Astrocyte (in vitro differentiated cells and primary cell): ENCODE results near the gene BICDL2. TPM values are rescaled to one million over a fixed set of nuclear protein-coding genes. Genes with fewer than 3 reads are reported as not detected.
"Not testable (repeated sequence)": the region's sequence is repeated elsewhere in the genome, so short reads cannot be mapped to it uniquely, and the experiment has no call there.

Experiments
- DNase-seq: peaks from one replicate; pipeline ENCODE4 v3.0.0-alpha.2; 2010; ENCODE audit warnings: low read depth
- FAIRE-seq: peaks from 2 replicates; lab custom pipeline; 2011; peaks lifted over from hg19 to GRCh38; lab: Jason Lieb, UNC
- H2AFZ ChIP-seq: 2 replicates; pipeline ENCODE4 v1.6.0; 2012; ENCODE audit warnings: low read depth, low read length, inconsistent platforms
- H3K27ac ChIP-seq: 2 replicates; pipeline ENCODE4 v1.5.1; 2011; ENCODE audit warnings: low read depth, low read length, inconsistent platforms
- H3K27me3 ChIP-seq: 2 replicates; pipeline ENCODE4 v1.6.0; 2011; ENCODE audit warnings: low read length, inconsistent platforms; ENCODE audit not compliant: insufficient read depth
- H3K36me3 ChIP-seq: 2 replicates; pipeline ENCODE4 v1.5.1; 2011; ENCODE audit warnings: low read length, inconsistent platforms; ENCODE audit not compliant: insufficient read depth
- H3K4me1 ChIP-seq: 2 replicates; pipeline ENCODE4 v1.5.1; 2011; ENCODE audit warnings: low read length, inconsistent platforms; ENCODE audit not compliant: insufficient read depth
- H3K4me2 ChIP-seq: 2 replicates; pipeline ENCODE4 v1.6.0; 2012; ENCODE audit warnings: low read length, inconsistent platforms
- H3K4me3 ChIP-seq: 2 replicates; pipeline ENCODE4 v1.5.1; 2011; ENCODE audit warnings: low read depth, mild to moderate bottlenecking, low read length, inconsistent platforms; ENCODE audit not compliant: insufficient read depth
- H3K79me2 ChIP-seq: 2 replicates; pipeline ENCODE4 v1.6.0; 2012; ENCODE audit warnings: mild to moderate bottlenecking, low read length, inconsistent platforms; ENCODE audit not compliant: insufficient read depth
- H3K9ac ChIP-seq: 2 replicates; pipeline ENCODE4 v1.6.0; 2012; ENCODE audit warnings: mild to moderate bottlenecking, low read length, inconsistent platforms
- H3K9me3 ChIP-seq: 2 replicates; pipeline ENCODE4 v1.5.1; 2012; ENCODE audit warnings: low read depth, mild to moderate bottlenecking, low read length, inconsistent platforms; ENCODE audit not compliant: insufficient read depth
- H4K20me1 ChIP-seq: 2 replicates; pipeline ENCODE4 v1.6.0; 2012; ENCODE audit warnings: low read length, inconsistent platforms; ENCODE audit not compliant: insufficient read depth
- H3K27ac Mint-ChIP-seq: one replicate; pipeline ENCODE4 v1.8.0; 2021; ENCODE audit warnings: mild to moderate bottlenecking, mixed read lengths; ENCODE audit not compliant: unreplicated experiment
- H3K27me3 Mint-ChIP-seq: one replicate; pipeline ENCODE4 v1.8.0; 2021; ENCODE audit warnings: low read depth, mixed read lengths; ENCODE audit not compliant: unreplicated experiment
- H3K36me3 Mint-ChIP-seq: one replicate; pipeline ENCODE4 v1.8.0; 2021; ENCODE audit warnings: low read depth, mixed read lengths; ENCODE audit not compliant: unreplicated experiment
- H3K4me1 Mint-ChIP-seq: one replicate; pipeline ENCODE4 v1.8.0; 2021; ENCODE audit warnings: low read depth, mixed read lengths; ENCODE audit not compliant: unreplicated experiment
- H3K4me3 Mint-ChIP-seq: one replicate; pipeline ENCODE4 v1.8.0; 2021; ENCODE audit warnings: mild to moderate bottlenecking, moderate library complexity, mixed read lengths; ENCODE audit not compliant: unreplicated experiment
- H3K9me3 Mint-ChIP-seq: one replicate; pipeline ENCODE4 v1.8.0; 2021; ENCODE audit warnings: mild to moderate bottlenecking, mixed read lengths; ENCODE audit not compliant: unreplicated experiment
- EZH2 ChIP-seq: IDR thresholded peaks from 2 replicates; pipeline ENCODE4 v1.6.1; 2012; ENCODE audit warnings: mild to moderate bottlenecking, low read length, inconsistent platforms; ENCODE audit not compliant: insufficient read depth
- total RNA-seq: library from RNA; stranded (reverse); gene quantifications from 2 replicates; pipeline ENCODE4 v1.2.1, GENCODE V29; 2021
- TF ChIP-seq, protein P1 (sequence below): IDR thresholded peaks from 2 replicates; pipeline ENCODE4 v1.5.1; 2011; ENCODE audit warnings: low read depth, mild to moderate bottlenecking, inconsistent platforms, low read length, moderate library complexity; ENCODE audit not compliant: insufficient read depth

The BICDL2 gene
- total RNA-seq, 1 donor from 2014 or later, result 0.16 TPM

DNA sequence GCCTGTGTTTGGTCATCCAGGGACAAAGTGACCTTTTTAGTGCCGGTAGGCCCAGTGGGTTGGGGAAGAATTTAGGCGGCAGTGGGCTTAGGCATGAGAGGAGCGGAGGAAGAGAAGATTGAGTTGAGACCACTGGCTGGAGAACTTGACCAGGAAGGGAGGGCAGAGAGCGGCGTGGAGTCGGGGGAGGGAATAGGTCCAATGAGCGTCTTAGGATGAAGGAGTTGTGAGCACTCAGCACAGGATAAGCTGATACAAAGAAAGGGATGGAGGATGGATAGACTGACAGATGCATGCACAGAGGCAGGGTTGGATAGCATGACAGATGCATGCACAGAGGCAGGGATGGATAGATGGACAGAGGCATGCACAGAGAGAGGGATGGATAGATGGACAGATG lies 36.7 kb upstream of the BICDL2 start:
- Mint-ChIP-seq H3K27me3 (peaks cover 37% of the 10 kb centered on the region), H3K36me3 (peaks cover 6% of the 10 kb centered on the region), H3K4me3 (no peak overlapping the region), H3K9me3 (peaks cover 14% of the 10 kb centered on the region), H3K27ac (no peak overlapping the region), H3K4me1 (peaks cover 3% of the 10 kb centered on the region)
- Histone ChIP-seq H3K36me3 (no peaks in the 10 kb centered on the region), H3K27ac (no peak overlapping the region), H3K4me3 (no peak overlapping the region), H3K9ac (no peak overlapping the region), H3K79me2 (no peaks in the 10 kb centered on the region), H3K4me2 (no peak overlapping the region), H2AFZ (no peak overlapping the region), H3K27me3 (peaks cover 5% of the 10 kb centered on the region), H3K9me3 (no peaks in the 10 kb centered on the region), H4K20me1 (no peaks in the 10 kb centered on the region), H3K4me1 (no peaks in the 10 kb centered on the region)
- no peak for TF ChIP-seq EZH2
- TF ChIP-seq, protein P1, sequence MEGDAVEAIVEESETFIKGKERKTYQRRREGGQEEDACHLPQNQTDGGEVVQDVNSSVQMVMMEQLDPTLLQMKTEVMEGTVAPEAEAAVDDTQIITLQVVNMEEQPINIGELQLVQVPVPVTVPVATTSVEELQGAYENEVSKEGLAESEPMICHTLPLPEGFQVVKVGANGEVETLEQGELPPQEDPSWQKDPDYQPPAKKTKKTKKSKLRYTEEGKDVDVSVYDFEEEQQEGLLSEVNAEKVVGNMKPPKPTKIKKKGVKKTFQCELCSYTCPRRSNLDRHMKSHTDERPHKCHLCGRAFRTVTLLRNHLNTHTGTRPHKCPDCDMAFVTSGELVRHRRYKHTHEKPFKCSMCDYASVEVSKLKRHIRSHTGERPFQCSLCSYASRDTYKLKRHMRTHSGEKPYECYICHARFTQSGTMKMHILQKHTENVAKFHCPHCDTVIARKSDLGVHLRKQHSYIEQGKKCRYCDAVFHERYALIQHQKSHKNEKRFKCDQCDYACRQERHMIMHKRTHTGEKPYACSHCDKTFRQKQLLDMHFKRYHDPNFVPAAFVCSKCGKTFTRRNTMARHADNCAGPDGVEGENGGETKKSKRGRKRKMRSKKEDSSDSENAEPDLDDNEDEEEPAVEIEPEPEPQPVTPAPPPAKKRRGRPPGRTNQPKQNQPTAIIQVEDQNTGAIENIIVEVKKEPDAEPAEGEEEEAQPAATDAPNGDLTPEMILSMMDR, result no peak
- DNase-seq (no peak), FAIRE-seq (no peak)

DNA sequence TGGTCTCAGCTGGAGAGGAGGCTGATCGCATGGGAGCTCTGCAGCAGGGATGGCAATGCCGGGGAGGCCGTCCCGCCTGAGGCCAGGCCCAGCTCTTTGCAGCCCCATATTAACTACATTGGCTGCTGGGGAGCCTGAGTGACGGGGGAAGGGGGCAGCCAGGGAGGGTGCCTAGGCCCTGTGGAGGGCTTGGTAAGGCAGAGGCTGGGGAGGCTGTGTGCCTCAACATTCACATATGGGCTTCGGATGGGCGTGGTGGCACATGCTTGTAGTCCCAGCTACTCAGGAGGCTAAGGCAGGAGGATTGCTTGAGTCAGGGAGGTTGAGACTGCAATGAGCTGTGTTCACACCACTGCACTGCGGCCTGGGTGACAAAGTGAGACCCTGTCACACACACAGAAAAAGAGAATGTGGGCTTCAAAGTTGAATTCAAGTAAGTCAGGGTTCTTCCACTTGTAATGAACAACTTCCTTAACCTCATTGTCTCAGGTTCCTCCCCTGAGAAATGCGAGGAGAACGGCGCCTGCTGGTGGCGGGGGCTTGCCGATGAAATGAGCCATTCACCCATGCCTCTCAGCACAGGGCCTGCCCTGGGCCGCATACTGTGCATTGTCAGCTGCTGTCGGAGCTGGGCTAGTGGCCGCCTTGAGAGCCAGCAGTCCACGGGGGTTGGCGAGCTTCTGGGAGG lies 36.0 kb upstream of the BICDL2 start:
- Mint-ChIP-seq H3K9me3 (peaks cover 14% of the 10 kb centered on the region), H3K27me3 (peaks cover 37% of the 10 kb centered on the region)
- not testable (repeated sequence) for H3K36me3 Mint-ChIP-seq, H3K4me3 ChIP-seq, H2AFZ ChIP-seq, H3K4me2 ChIP-seq, H3K79me2 ChIP-seq, H3K9ac ChIP-seq, FAIRE-seq, H3K27me3 ChIP-seq, H3K36me3 ChIP-seq, H3K4me1 Mint-ChIP-seq, H3K9me3 ChIP-seq, H3K27ac ChIP-seq, H4K20me1 ChIP-seq, H3K4me3 Mint-ChIP-seq, H3K27ac Mint-ChIP-seq, DNase-seq, H3K4me1 ChIP-seq

DNA sequence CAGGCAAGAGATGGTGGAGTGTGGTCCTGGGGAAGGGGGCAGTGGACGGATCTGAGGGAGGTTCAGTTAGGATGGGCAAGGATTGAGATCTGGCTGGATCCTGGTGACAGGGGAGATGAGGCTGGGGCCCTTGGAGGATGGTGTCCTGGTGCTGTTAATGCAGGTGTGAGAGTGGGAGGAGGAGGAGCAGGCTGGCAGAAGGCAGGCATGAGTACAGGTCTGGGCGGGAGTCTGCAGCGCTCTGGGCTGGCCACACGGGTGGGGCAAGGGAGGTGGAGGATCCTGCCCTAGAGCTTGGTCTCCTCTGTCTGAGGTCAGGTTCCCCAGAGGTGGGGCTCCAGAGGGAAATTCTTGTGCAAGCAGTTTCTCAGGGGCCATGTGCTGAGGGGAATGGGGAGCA lies 35.4 kb upstream of the BICDL2 start:
- not testable (repeated sequence) for H3K36me3 Mint-ChIP-seq, H2AFZ ChIP-seq, H3K4me1 ChIP-seq, H4K20me1 ChIP-seq, H3K9me3 ChIP-seq, H3K4me2 ChIP-seq, H3K4me3 Mint-ChIP-seq, H3K9ac ChIP-seq, DNase-seq, H3K36me3 ChIP-seq, H3K27ac ChIP-seq, H3K27me3 ChIP-seq, FAIRE-seq, H3K4me1 Mint-ChIP-seq, H3K79me2 ChIP-seq, H3K4me3 ChIP-seq, H3K27ac Mint-ChIP-seq
- Mint-ChIP-seq H3K9me3 (peaks cover 13% of the 10 kb centered on the region), H3K27me3 (peaks cover 37% of the 10 kb centered on the region)
